Body of pancreas (tissue), 4 donors: ENCODE data around the gene TTLL5.

Experiments used
- CTCF ChIP-seq, 7 experiments: fragments of 450-650 bp in 4 of 7; fragments of 200-600 bp in 3 of 7; sonication (generic) in 3 of 7; IDR thresholded peaks; one replicate each; pipeline ENCODE4 v1.5.1; 2016 to 2019; ENCODE audit warnings: antibody characterized with exemption in 7 of 7
- POLR2A ChIP-seq, 3 donors: fragments of 450-650 bp; IDR thresholded peaks; one replicate each; pipeline ENCODE4 v1.6.1; 2016; ENCODE audit warnings: antibody characterized with exemption in 3 of 3, mild to moderate bottlenecking in 2 of 3

GRCh38 chr14:75685910-75686309 lies 24.9 kb downstream of the TTLL5 start:
- no peak for TF ChIP-seq CTCF (IDR thresholded peaks at IDR 0.05)
- TF ChIP-seq POLR2A (IDR thresholded peaks at IDR 0.05): no peak
